PC-9 (cell line): Measurements from ENCODE around the gene DISC1. TPM values are rescaled to one million over a fixed set of nuclear protein-coding genes. Genes with fewer than 3 reads are reported as not detected.
"Not testable (repeated sequence)": the region's sequence is repeated elsewhere in the genome, so short reads cannot be mapped to it uniquely, and the experiment has no call there.

Experiments used
- BruUV-seq: library from RNA; stranded (reverse); fragments of 400-500 nt; replicated peaks from 2 replicates; lab custom pipeline; 2021; lab: Mats Ljungman, UMichigan
- CTCF ChIA-PET: fragments of 300-600 bp; sonication (Branson Sonifier 250); formaldehyde crosslinking; loops from one replicate; lab custom pipeline; 2022; ENCODE audit warnings: antibody characterized with exemption; lab: Charles Lee
- POLR2A ChIA-PET: fragments of 300-600 bp; sonication (Branson Sonifier 250); formaldehyde crosslinking; loops from one replicate; lab custom pipeline; 2022; ENCODE audit warnings: antibody characterized with exemption; ENCODE audit not compliant: unreplicated experiment; lab: Charles Lee
- DNase-seq, 2 experiments: peaks; one replicate each; pipeline versions ENCODE4 v3.0.0 to v3.0.0-alpha.2; 2015 to 2022; ENCODE audit warnings: mixed read lengths in 1 of 2
- H2AFZ ChIP-seq: fragments of 200-600 bp; sonication (generic); 2 replicates; pipeline ENCODE4 v1.8.1; 2017; ENCODE audit warnings: antibody characterized with exemption
- H3F3A ChIP-seq: fragments of 200-600 bp; sonication (generic); 2 replicates; pipeline ENCODE4 v1.8.1; 2017; ENCODE audit warnings: antibody characterized with exemption, mild to moderate bottlenecking, low read depth; ENCODE audit not compliant: insufficient read depth
- H3K27ac ChIP-seq: fragments of 200-600 bp; sonication (generic); 2 replicates; pipeline ENCODE4 v1.6.1; 2016; ENCODE audit warnings: mixed run types
- H3K27me3 ChIP-seq: fragments of 200-600 bp; sonication (generic); 2 replicates; pipeline ENCODE4 v1.6.1; 2016; ENCODE audit warnings: low read depth, mixed run types; ENCODE audit not compliant: insufficient read depth
- H3K36me3 ChIP-seq: fragments of 200-600 bp; sonication (generic); 2 replicates; pipeline ENCODE4 v1.6.1; 2016; ENCODE audit warnings: low read depth, mixed run types
- H3K4me1 ChIP-seq: fragments of 200-600 bp; sonication (generic); replicated peaks from 2 replicates; pipeline ENCODE4 v1.6.1; 2016; ENCODE audit warnings: mixed run types; ENCODE audit not compliant: insufficient read depth
- H3K4me2 ChIP-seq: fragments of 200-600 bp; sonication (generic); 2 replicates; pipeline ENCODE4 v1.6.1; 2017; ENCODE audit warnings: mixed run types
- H3K4me3 ChIP-seq: fragments of 200-600 bp; sonication (generic); 2 replicates; pipeline ENCODE4 v1.6.1; 2016; ENCODE audit warnings: mixed run types
- H3K79me2 ChIP-seq: fragments of 200-600 bp; sonication (generic); 2 replicates; pipeline ENCODE4 v1.6.1; 2017; ENCODE audit warnings: low read depth, mixed run types
- H3K9me2 ChIP-seq: fragments of 200-600 bp; sonication (generic); 2 replicates; pipeline ENCODE4 v1.8.1; 2017; ENCODE audit warnings: mild to moderate bottlenecking; ENCODE audit not compliant: insufficient read depth
- H3K9me3 ChIP-seq: fragments of 200-600 bp; sonication (generic); 2 replicates; pipeline ENCODE4 v1.8.1; 2016; ENCODE audit warnings: low read depth; ENCODE audit not compliant: insufficient read depth
- H4K20me1 ChIP-seq: fragments of 200-600 bp; sonication (generic); 2 replicates; pipeline ENCODE4 v1.8.1; 2017; ENCODE audit not compliant: insufficient read depth
- EZH2 ChIP-seq: fragments of 200-600 bp; sonication (generic); IDR thresholded peaks from 2 replicates; pipeline ENCODE4 v1.8.0; 2017; ENCODE audit warnings: antibody characterized with exemption, low read depth
- intact Hi-C: fragments of 100-400 bp; cut with micrococcal nuclease; formaldehyde crosslinking; loops from one replicate; pipeline ENCODE4 v1.10.0; 2022; ENCODE audit not compliant: unreplicated experiment
- total RNA-seq: library from RNA; stranded (reverse); gene quantifications from 2 replicates; pipeline ENCODE4 v1.2.3, GENCODE V29; 2021
- TF ChIP-seq, protein P1 (sequence below): fragments of 200-600 bp; sonication (generic); conservative IDR thresholded peaks from 2 replicates; pipeline ENCODE4 v1.6.1; 2017; ENCODE audit warnings: mixed run types, antibody characterized with exemption, mild to moderate bottlenecking, moderate library complexity

Gene DISC1
- total RNA-seq, 1 experiment from 2014 or later = 7.4 TPM

DNA sequence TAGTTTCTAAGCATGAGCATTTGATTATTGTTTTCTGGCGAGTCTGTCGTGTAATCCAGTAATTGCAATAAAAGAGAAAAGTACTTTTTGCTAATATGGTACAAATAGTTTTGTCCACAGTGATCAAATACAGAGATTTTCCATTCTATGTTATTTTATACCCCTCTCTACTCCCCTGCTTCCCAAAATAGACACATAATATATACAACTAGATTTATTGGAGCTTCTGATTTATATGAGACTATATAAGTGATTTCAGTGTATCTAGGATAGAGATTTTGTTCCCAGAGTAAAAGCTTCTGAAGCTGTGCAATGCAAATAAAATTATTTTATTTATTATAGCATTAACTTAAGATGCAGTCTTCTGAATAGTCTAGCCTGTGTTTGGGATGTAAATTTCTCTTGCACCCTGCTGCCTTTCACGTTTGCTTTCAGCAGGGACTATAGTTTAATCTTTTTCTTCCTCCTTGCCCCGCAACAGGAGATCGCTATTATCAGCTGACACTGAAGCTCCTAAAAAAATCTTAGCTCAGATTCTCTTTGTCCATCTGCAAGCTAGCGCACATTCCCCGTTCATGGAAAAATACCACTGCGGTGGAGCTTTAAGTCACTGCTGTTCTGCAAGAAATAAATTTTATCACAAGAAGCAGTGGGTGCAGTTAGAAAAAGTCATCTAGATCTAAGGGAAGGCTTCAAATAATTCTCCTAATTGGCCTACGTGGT is 273.3 kb downstream of the DISC1 start:
- intact Hi-C loops = no loop called here
- POLR2A ChIA-PET = no interaction called here
- no peak overlapping the region for H3K27ac ChIP-seq

DNA sequence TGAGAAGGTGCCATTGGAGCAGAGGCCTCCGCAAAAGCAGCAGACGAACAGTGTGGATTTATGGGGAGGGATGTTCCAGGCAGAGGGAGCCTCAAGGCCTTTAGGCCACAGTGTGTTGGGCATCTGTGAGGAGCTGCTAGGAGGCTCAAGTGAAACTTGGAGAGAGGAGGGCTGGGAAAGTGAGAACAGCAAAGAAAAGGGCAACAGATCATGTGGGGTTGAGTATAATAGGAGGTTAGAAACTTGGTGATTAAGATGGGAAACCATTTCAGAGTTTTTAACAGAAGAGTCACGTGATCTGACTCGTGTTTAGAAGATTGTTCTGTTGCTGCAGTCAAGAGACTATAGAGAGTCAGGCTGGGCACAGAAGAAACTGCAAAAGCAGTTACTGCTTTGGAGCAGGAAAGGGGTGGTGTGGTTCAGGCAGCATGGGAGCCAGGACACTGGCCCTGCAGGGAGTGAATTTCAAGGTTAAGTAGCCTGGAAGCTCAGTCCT is 277.0 kb downstream of the DISC1 start:
- Histone ChIP-seq H3F3A (no peaks in the 10 kb centered on the region), H3K9me3 (no peaks in the 10 kb centered on the region), H4K20me1 (no peaks in the 10 kb centered on the region), H3K27ac (no peak overlapping the region), H3K79me2 (no peaks in the 10 kb centered on the region), H2AFZ (no peak overlapping the region), H3K36me3 (no peaks in the 10 kb centered on the region), H3K4me3 (no peak overlapping the region), H3K4me1 (no peaks in the 10 kb centered on the region), H3K4me2 (no peak overlapping the region), H3K9me2 (no peaks in the 10 kb centered on the region), H3K27me3 (no peaks in the 10 kb centered on the region)
- POLR2A ChIA-PET = no interaction called here
- no peak for TF ChIP-seq EZH2
- TF ChIP-seq, protein P1, sequence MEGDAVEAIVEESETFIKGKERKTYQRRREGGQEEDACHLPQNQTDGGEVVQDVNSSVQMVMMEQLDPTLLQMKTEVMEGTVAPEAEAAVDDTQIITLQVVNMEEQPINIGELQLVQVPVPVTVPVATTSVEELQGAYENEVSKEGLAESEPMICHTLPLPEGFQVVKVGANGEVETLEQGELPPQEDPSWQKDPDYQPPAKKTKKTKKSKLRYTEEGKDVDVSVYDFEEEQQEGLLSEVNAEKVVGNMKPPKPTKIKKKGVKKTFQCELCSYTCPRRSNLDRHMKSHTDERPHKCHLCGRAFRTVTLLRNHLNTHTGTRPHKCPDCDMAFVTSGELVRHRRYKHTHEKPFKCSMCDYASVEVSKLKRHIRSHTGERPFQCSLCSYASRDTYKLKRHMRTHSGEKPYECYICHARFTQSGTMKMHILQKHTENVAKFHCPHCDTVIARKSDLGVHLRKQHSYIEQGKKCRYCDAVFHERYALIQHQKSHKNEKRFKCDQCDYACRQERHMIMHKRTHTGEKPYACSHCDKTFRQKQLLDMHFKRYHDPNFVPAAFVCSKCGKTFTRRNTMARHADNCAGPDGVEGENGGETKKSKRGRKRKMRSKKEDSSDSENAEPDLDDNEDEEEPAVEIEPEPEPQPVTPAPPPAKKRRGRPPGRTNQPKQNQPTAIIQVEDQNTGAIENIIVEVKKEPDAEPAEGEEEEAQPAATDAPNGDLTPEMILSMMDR = no peak
- CTCF ChIA-PET = no interaction called here
- BruUV-seq = no TSS peak
- intact Hi-C loops = no loop called here
- no peak for DNase-seq

More for the DNA sequence above, 273.3 kb downstream of the DISC1 start:
- Histone ChIP-seq H4K20me1 (no peaks in the 10 kb centered on the region), H3K9me3 (no peaks in the 10 kb centered on the region), H3K4me3 (no peak overlapping the region), H3K4me2 (no peak overlapping the region), H3F3A (no peaks in the 10 kb centered on the region), H3K27me3 (no peaks in the 10 kb centered on the region), H3K9me2 (no peaks in the 10 kb centered on the region), H3K36me3 (no peaks in the 10 kb centered on the region), H2AFZ (no peak overlapping the region), H3K4me1 (no peaks in the 10 kb centered on the region), H3K79me2 (no peaks in the 10 kb centered on the region)
- no peak for DNase-seq
- TF ChIP-seq EZH2 = no peak
- TF ChIP-seq, protein P1 = no peak
- no TSS peak for BruUV-seq
- CTCF ChIA-PET = no interaction called here

DNA sequence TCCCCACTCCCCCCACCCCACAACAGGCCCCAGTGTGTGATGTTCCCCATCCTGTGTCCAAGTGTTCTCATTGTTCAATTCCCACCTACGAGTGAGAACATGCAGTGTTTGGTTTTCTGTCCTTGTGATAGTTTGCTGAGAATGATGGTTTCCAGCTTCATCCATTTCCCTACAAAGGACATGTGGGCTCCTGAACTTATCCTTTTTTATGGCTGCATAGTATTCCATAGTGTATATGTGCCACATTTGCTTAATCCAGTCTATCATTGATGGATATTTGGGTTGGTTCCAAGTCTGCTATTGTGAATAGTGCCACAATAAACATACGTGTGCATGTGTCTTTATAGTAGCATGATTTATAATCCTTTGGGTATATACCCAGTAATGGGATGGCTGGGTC is 280.7 kb downstream of the DISC1 start:
- H3K9me2 ChIP-seq, H3K4me1 ChIP-seq, intact Hi-C loops, DNase-seq, H3K27ac ChIP-seq, H3K27me3 ChIP-seq, H2AFZ ChIP-seq, H3K4me3 ChIP-seq, H3K79me2 ChIP-seq, H3K9me3 ChIP-seq, CTCF ChIA-PET, POLR2A ChIA-PET, BruUV-seq, H4K20me1 ChIP-seq, H3K4me2 ChIP-seq, H3F3A ChIP-seq, H3K36me3 ChIP-seq: not testable (repeated sequence)

DNA sequence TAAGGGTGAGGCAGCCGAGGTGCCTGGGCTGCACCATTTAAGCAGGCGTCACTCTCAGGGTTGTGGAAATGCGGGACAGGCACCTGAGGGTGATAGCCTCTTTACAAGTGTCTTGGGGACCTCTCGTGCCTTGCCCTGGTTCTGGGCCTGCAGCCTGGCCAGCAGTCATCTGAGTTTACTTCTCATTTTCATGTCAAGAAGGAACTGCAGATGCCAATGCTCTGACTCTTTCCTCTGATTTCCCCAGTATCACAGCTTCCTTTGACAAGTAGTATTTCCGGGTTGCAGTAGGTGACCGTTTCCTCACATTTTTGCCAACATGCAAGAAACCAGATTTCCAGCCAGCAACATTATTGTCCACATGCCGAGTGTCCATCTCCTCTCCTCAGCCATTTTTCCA is 286.9 kb downstream of the DISC1 start:
- Histone ChIP-seq H3K4me2 (no peak overlapping the region), H3K9me2 (no peaks in the 10 kb centered on the region), H3K27ac (no peak overlapping the region), H3F3A (no peaks in the 10 kb centered on the region), H3K9me3 (no peaks in the 10 kb centered on the region), H3K4me1 (no peaks in the 10 kb centered on the region), H4K20me1 (no peaks in the 10 kb centered on the region), H3K27me3 (no peaks in the 10 kb centered on the region), H3K79me2 (no peaks in the 10 kb centered on the region), H2AFZ (no peak overlapping the region), H3K36me3 (no peaks in the 10 kb centered on the region), H3K4me3 (no peak overlapping the region)
- ChIA-PET CTCF (no interaction called here), POLR2A (no interaction called here)
- no peak for DNase-seq
- intact Hi-C loops = no loop called here
- BruUV-seq = no TSS peak
- no peak for TF ChIP-seq EZH2
- TF ChIP-seq, protein P1 = no peak
